Testis (tissue), 3 donors: ENCODE results near the gene ARHGAP20. TPM values are rescaled to one million over a fixed set of nuclear protein-coding genes. Genes with fewer than 3 reads are reported as not detected.

Experiments used
- DNase-seq: peaks from one replicate; pipeline ENCODE4 v3.0.0-alpha.2; 2019
- H3K27ac ChIP-seq, 2 donors: fragments of 200-600 bp; sonication (generic); one replicate each; pipeline ENCODE4 v1.5.1; 2019
- H3K27me3 ChIP-seq: fragments of 200-600 bp; sonication (generic); one replicate; pipeline ENCODE4 v1.5.1; 2019
- H3K36me3 ChIP-seq: fragments of 200-600 bp; sonication (generic); one replicate; pipeline ENCODE4 v1.5.1; 2017; ENCODE audit warnings: low read depth; ENCODE audit errors: missing control alignments
- H3K4me1 ChIP-seq: fragments of 200-600 bp; sonication (generic); one replicate; pipeline ENCODE4 v1.5.1; 2019
- H3K4me3 ChIP-seq, 2 donors: fragments of 200-600 bp; sonication (generic); one replicate each; pipeline ENCODE4 v1.5.1; 2017 to 2019
- H3K9me3 ChIP-seq: fragments of 200-600 bp; sonication (generic); one replicate; pipeline ENCODE4 v1.5.1; 2017
- CTCF ChIP-seq, 3 experiments: fragments of 450-650 bp in 2 of 3; fragments of 200-600 bp in 1 of 3; sonication (generic) in 1 of 3; IDR thresholded peaks; one replicate each; pipeline ENCODE4 v1.5.1; 2016 to 2019; ENCODE audit warnings: antibody characterized with exemption in 3 of 3, mild to moderate bottlenecking in 2 of 3, moderate library complexity in 1 of 3
- POLR2A ChIP-seq: fragments of 450-650 bp; IDR thresholded peaks from one replicate; pipeline ENCODE4 v1.6.1; 2017; ENCODE audit warnings: antibody characterized with exemption, mild to moderate bottlenecking, moderate library complexity
- WGBS, 2 donors: methylation state at CpG; one replicate each; pipeline ENCODE4 v1.1.5; 2018; 5-methylcytosine and 5-hydroxymethylcytosine counted together
- intact Hi-C: fragments of 100-400 bp; cut with DNase I; formaldehyde crosslinking; loops from one replicate; pipeline ENCODE4 v1.15.1; 2023; ENCODE audit warnings: low total_unique reads
- polyA plus RNA-seq: library from polyadenylated mRNA; stranded (reverse); fragments of 350-450 nt; fragmentation: Illumina TruSeq; extraction: RNeasy Lipid Tissue Mini Kit (QIAGEN cat#74804); gene quantifications from one replicate; pipeline ENCODE4 v1.2.3, GENCODE V29; 2014; ENCODE audit warnings: low read depth, low replicate concordance; ENCODE audit not compliant: insufficient read depth
- total RNA-seq, 2 donors: library from RNA; depleted of rRNA; stranded (reverse); fragments of >200 nt; gene quantifications; one replicate each; pipeline ENCODE4 v1.2.3, GENCODE V29; 2016

Gene ARHGAP20
- total and polyA plus RNA-seq, 3 donors from 2014 or later: 18.6 to 40.1 (median 37.2) TPM

- intact Hi-C loops: no loop called here
- no peak overlapping the region for H3K4me3 ChIP-seq
- no peak for DNase-seq
- H3K36me3 ChIP-seq: no peaks in the 10 kb centered on the region
- no peaks in the 10 kb centered on the region for H3K4me1 ChIP-seq
- H3K9me3 ChIP-seq: no peaks in the 10 kb centered on the region
- TF ChIP-seq CTCF (IDR thresholded peaks at IDR 0.05) (no peak), POLR2A (no peak)
- H3K27ac ChIP-seq: no peak overlapping the region
- 61 to 68% methylated on average over 3 of the region's 3 CpGs for WGBS, 2 donors
- H3K27me3 ChIP-seq: no peaks in the 10 kb centered on the region
Observed at GRCh38 chr11:110720431-110721275, 8.4 kb upstream of the ARHGAP20 start.

GRCh38 chr11:110716361-110716760 is 4.1 kb upstream of the ARHGAP20 start:
- no peaks in the 10 kb centered on the region for H3K9me3 ChIP-seq
- H3K4me3 ChIP-seq: no peak overlapping the region
- H3K4me1 ChIP-seq: peaks cover 6% of the 10 kb centered on the region
- TF ChIP-seq CTCF (IDR thresholded peaks at IDR 0.05) (no peak), POLR2A (no peak)
- no peak overlapping the region for H3K27ac ChIP-seq
- H3K27me3 ChIP-seq: no peaks in the 10 kb centered on the region
- no peaks in the 10 kb centered on the region for H3K36me3 ChIP-seq
- 96 to 100% methylated on average over 2 of the region's 2 CpGs for WGBS, 2 donors
- no peak for DNase-seq
- intact Hi-C loops: no loop called here

GRCh38 chr11:110715541-110715940 is 3.3 kb upstream of the ARHGAP20 start:
- no peaks in the 10 kb centered on the region for H3K9me3 ChIP-seq
- WGBS, 2 donors: 29 to 47% methylated on average over 1 of the region's 1 CpG
- no peaks in the 10 kb centered on the region for H3K36me3 ChIP-seq
- H3K4me1 ChIP-seq: peaks cover 6% of the 10 kb centered on the region
- no peak overlapping the region for H3K27ac ChIP-seq
- no peaks in the 10 kb centered on the region for H3K27me3 ChIP-seq
- TF ChIP-seq CTCF (IDR thresholded peaks at IDR 0.05): no peak
- no peak for DNase-seq
- no peak overlapping the region for H3K4me3 ChIP-seq
- intact Hi-C loops: no loop called here

GRCh38 chr11:110713449-110713776 is 1.2 kb upstream of the ARHGAP20 start:
- 4 to 9% methylated on average over 9 of the region's 9 CpGs for WGBS, 2 donors
- Histone ChIP-seq H3K27me3 (no peaks in the 10 kb centered on the region), H3K9me3 (no peaks in the 10 kb centered on the region), H3K36me3 (no peaks in the 10 kb centered on the region), H3K27ac (peak overlapping the region in 1 of 2 donors; percentile 87), H3K4me3 (peak overlapping the region; percentile 72 to 98), H3K4me1 (peaks cover 12% of the 10 kb centered on the region)
- intact Hi-C loops: loop anchor here (5.0 kb wide), 1 partner anchor 234 kb away; no protein-coding TSS in a partner anchor
- DNase-seq: no peak
- TF ChIP-seq CTCF (IDR thresholded peaks at IDR 0.05) (no peak), POLR2A (no peak)
